ENCODE results near the gene PXDN.

Gene PXDN

GRCh38 chr2:1619556-1619955, 124.8 kb downstream of the PXDN start:
- Histone ChIP-seq H3K36me3 (no peaks in the 10 kb centered on the region), H3K9me3 (no peaks in the 10 kb centered on the region), H3K4me3 (ENCODE audit: low read depth, low read length) (no peak overlapping the region), H3K27me3 (no peaks in the 10 kb centered on the region), H3K4me1 (no peaks in the 10 kb centered on the region)
- no peak for DNase-seq
- no peak for TF ChIP-seq CTCF (IDR thresholded peaks at IDR 0.05; ENCODE audit: low read depth, low read length)

- DNase-seq: no peak
- Histone ChIP-seq H3K9me3 (no peaks in the 10 kb centered on the region), H3K4me3 (ENCODE audit: low read depth, low read length) (no peak overlapping the region), H3K4me1 (no peaks in the 10 kb centered on the region), H3K27me3 (no peaks in the 10 kb centered on the region), H3K36me3 (no peaks in the 10 kb centered on the region)
- TF ChIP-seq CTCF (IDR thresholded peaks at IDR 0.05; ENCODE audit: low read depth, low read length): no peak
These were observed 125.3 kb downstream of the PXDN start for GRCh38 chr2:1618974-1619373.

GRCh38 chr2:1618191-1618961, 125.9 kb downstream of the PXDN start:
- DNase-seq: no peak

GRCh38 chr2:1617425-1618021, 126.8 kb downstream of the PXDN start:
- H3K4me1 ChIP-seq: no peaks in the 10 kb centered on the region
- TF ChIP-seq CTCF (IDR thresholded peaks at IDR 0.05; ENCODE audit: low read depth, low read length): no peak
- H3K9me3 ChIP-seq: no peaks in the 10 kb centered on the region
- no peak overlapping the region for H3K4me3 ChIP-seq (ENCODE audit: low read depth, low read length)
- no peak for DNase-seq
- no peaks in the 10 kb centered on the region for H3K36me3 ChIP-seq
- H3K27me3 ChIP-seq: no peaks in the 10 kb centered on the region

More at GRCh38 chr2:1618191-1618961, 125.9 kb downstream of the PXDN start:
- Histone ChIP-seq H3K27me3 (no peaks in the 10 kb centered on the region), H3K4me1 (no peaks in the 10 kb centered on the region), H3K4me3 (ENCODE audit: low read depth, low read length) (no peak overlapping the region), H3K36me3 (no peaks in the 10 kb centered on the region), H3K9me3 (no peaks in the 10 kb centered on the region)
- TF ChIP-seq CTCF (IDR thresholded peaks at IDR 0.05; ENCODE audit: low read depth, low read length): no peak

- Histone ChIP-seq H3K27me3 (no peaks in the 10 kb centered on the region), H3K4me3 (ENCODE audit: low read depth, low read length) (no peak overlapping the region), H3K9me3 (no peaks in the 10 kb centered on the region), H3K36me3 (no peaks in the 10 kb centered on the region), H3K4me1 (no peaks in the 10 kb centered on the region)
- no peak for TF ChIP-seq CTCF (IDR thresholded peaks at IDR 0.05; ENCODE audit: low read depth, low read length)
- no peak for DNase-seq
These were observed 129.8 kb downstream of the PXDN start for GRCh38 chr2:1614564-1614963.

GRCh38 chr2:1613731-1614354, 130.5 kb downstream of the PXDN start:
- Histone ChIP-seq H3K4me3 (ENCODE audit: low read depth, low read length) (no peak overlapping the region), H3K9me3 (no peaks in the 10 kb centered on the region), H3K27me3 (no peaks in the 10 kb centered on the region), H3K4me1 (no peaks in the 10 kb centered on the region), H3K36me3 (no peaks in the 10 kb centered on the region)
- DNase-seq: no peak
- TF ChIP-seq CTCF (IDR thresholded peaks at IDR 0.05; ENCODE audit: low read depth, low read length): no peak
